Body of pancreas (tissue), 4 donors: ENCODE data around the gene SLC27A2. TPM values are rescaled to one million over a fixed set of nuclear protein-coding genes. Genes with fewer than 3 reads are reported as not detected.

Experiments used
- ATAC-seq: fragments of 150-250 bp; one replicate; pipeline ENCODE4 v1.9.1; 2016
- DNase-seq, 4 donors: peaks; one replicate each; pipeline ENCODE4 v3.0.0-alpha.2; 2019
- H3K27ac ChIP-seq, 4 donors: fragments of 200-600 bp; sonication (generic); 1 replicate in 3 of 4; 2 replicates in 1 of 4; pipeline versions ENCODE4 v1.5.1 to v1.6.1; 2016 to 2019; ENCODE audit warnings: mild to moderate bottlenecking in 1 of 4, mixed read lengths in 1 of 4, moderate library complexity in 1 of 4
- H3K27me3 ChIP-seq, 2 donors: fragments of 200-600 bp; sonication (generic); one replicate each; pipeline ENCODE4 v1.6.0; 2016; ENCODE audit warnings: mild to moderate bottlenecking in 1 of 2
- H3K36me3 ChIP-seq, 2 donors: fragments of 200-600 bp; sonication (generic); replicated peaks in 1 of 2; 2 replicates each; pipeline ENCODE4 v1.5.1; 2016; ENCODE audit warnings: low read depth in 2 of 2; ENCODE audit not compliant: insufficient read depth in 1 of 2
- H3K4me1 ChIP-seq: fragments of 200-600 bp; sonication (generic); one replicate; pipeline ENCODE4 v1.6.0; 2016
- H3K4me3 ChIP-seq, 2 donors: fragments of 200-600 bp; sonication (generic); 1 replicate in 1 of 2; 2 replicates in 1 of 2; pipeline ENCODE4 v1.5.1; 2016 to 2019
- H3K9me3 ChIP-seq, 3 donors: fragments of 200-600 bp; sonication (generic); 1 replicate in 2 of 3; 2 replicates in 1 of 3; pipeline ENCODE4 v1.5.1; 2016
- POLR2A ChIP-seq, 3 donors: fragments of 450-650 bp; IDR thresholded peaks; one replicate each; pipeline ENCODE4 v1.6.1; 2016; ENCODE audit warnings: antibody characterized with exemption in 3 of 3, mild to moderate bottlenecking in 2 of 3
- WGBS, 2 donors: methylation state at CpG; one replicate each; pipeline ENCODE4 v1.1.5; 2017; 5-methylcytosine and 5-hydroxymethylcytosine counted together
- intact Hi-C: fragments of 100-400 bp; cut with DNase I; formaldehyde crosslinking; loops from one replicate; pipeline ENCODE4 v1.15.1; 2023
- total RNA-seq, 2 donors: library from RNA; depleted of rRNA; stranded (reverse); fragments of >200 nt; gene quantifications; one replicate each; pipeline ENCODE4 v1.1.0, GENCODE V29; 2016
- TF ChIP-seq, protein P1 (sequence below), 7 experiments: fragments of 450-650 bp in 4 of 7; fragments of 200-600 bp in 3 of 7; sonication (generic) in 3 of 7; IDR thresholded peaks; one replicate each; pipeline ENCODE4 v1.5.1; 2016 to 2019; ENCODE audit warnings: antibody characterized with exemption in 7 of 7

Gene SLC27A2
- total RNA-seq, 2 donors from 2014 or later: 3.9 to 4.6 TPM

DNA sequence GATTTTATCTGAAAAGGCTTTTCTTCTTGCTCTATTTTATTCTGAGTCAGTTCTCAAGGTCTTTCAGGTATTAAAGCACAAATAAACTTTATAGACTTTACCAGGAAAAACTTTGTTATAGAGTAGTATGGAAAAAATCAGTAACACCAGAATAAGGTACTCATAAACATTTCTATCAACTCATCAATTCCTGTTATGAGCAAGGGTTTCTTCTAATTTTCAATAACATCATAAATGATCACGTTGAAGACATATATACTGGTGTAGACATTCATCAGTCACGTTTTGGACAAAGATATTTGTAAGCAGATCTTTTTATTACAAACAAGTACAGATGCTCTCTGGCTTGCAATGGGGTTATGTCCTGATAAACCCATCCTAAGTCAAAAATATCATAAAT is 93.1 kb downstream of the SLC27A2 start:
- no peak overlapping the region for H3K27ac ChIP-seq
- intact Hi-C loops: no loop called here
- ATAC-seq (no peak), DNase-seq (no peak)
- TF ChIP-seq, protein P1, sequence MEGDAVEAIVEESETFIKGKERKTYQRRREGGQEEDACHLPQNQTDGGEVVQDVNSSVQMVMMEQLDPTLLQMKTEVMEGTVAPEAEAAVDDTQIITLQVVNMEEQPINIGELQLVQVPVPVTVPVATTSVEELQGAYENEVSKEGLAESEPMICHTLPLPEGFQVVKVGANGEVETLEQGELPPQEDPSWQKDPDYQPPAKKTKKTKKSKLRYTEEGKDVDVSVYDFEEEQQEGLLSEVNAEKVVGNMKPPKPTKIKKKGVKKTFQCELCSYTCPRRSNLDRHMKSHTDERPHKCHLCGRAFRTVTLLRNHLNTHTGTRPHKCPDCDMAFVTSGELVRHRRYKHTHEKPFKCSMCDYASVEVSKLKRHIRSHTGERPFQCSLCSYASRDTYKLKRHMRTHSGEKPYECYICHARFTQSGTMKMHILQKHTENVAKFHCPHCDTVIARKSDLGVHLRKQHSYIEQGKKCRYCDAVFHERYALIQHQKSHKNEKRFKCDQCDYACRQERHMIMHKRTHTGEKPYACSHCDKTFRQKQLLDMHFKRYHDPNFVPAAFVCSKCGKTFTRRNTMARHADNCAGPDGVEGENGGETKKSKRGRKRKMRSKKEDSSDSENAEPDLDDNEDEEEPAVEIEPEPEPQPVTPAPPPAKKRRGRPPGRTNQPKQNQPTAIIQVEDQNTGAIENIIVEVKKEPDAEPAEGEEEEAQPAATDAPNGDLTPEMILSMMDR (IDR thresholded peaks at IDR 0.05): no peak
- no peak for TF ChIP-seq POLR2A (IDR thresholded peaks at IDR 0.05)
- H3K9me3 ChIP-seq: no peaks in the 10 kb centered on the region
- H3K4me3 ChIP-seq: no peak overlapping the region
- 35 to 47% methylated on average over 2 of the region's 2 CpGs for WGBS, 2 donors
- H3K27me3 ChIP-seq: no peaks in the 10 kb centered on the region
- H3K36me3 ChIP-seq: no peaks in the 10 kb centered on the region
- H3K4me1 ChIP-seq: no peaks in the 10 kb centered on the region

DNA sequence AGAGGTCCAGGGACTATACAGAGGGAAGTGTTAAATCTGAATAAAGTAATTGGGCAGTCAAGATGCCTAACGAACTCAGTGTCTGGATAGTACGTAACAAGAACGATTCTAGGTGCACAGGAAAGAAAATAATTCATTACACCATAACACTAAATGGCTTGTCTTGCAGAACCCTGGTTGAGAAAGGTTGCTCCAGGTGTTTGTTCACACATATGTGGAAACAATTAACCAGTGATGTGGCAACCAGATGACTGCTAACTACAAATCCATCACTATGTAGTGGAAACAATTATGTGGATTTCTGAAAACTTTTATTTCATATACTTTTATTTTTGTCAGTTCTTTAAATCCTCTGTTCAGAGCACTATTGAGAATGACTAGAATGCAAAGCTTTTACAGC is 93.9 kb downstream of the SLC27A2 start:
- intact Hi-C loops: no loop called here
- Histone ChIP-seq H3K4me1 (no peaks in the 10 kb centered on the region), H3K36me3 (no peaks in the 10 kb centered on the region), H3K4me3 (no peak overlapping the region), H3K9me3 (no peaks in the 10 kb centered on the region), H3K27me3 (no peaks in the 10 kb centered on the region), H3K27ac (no peak overlapping the region)
- TF ChIP-seq POLR2A (IDR thresholded peaks at IDR 0.05): no peak
- TF ChIP-seq, protein P1 (IDR thresholded peaks at IDR 0.05): no peak
- no peak for ATAC-seq
- 54 to 65% methylated on average over 3 of the region's 3 CpGs for WGBS, 2 donors
- no peak for DNase-seq

DNA sequence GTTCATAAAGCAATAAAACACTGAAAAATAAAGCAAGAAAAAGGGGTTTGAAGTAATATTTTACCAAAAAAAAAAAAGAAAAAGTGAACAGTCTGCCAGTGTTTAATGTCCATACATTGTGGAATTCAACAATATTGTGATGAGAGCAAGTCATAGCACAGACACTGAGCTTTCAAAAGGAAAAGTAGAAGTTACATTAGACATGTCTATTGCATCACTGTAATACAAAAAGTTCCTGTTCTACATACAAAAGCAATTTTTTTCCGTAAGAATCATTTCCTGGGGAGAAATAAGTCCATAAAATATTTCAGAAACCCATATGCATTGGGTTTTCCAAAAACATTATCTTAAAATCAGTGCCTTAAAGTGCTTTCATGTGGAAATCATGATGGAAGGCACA is 95.4 kb downstream of the SLC27A2 start:
- ATAC-seq: no peak
- 84 to 85% methylated on average over 1 of the region's 1 CpG for WGBS, 2 donors
- no peak overlapping the region for H3K27ac ChIP-seq

DNA sequence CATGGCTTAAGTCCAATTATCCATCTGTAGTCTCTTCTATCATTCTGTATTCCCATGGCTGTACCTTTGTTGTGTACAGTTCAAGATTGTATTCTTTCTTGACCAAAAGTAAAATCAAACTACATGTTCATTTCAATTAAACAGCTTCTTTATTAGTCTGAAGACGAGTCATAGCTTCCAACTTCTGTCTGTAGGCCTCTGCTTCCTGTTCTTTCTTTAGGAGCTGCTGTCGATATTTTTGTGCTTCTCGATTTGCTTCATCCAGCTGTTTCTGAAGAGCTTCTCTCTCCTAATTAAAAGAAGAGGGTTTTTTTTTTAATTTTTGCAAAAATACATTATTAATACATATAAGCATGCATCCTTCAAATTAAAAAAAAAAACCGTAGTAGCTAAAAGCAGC is 96.5 kb downstream of the SLC27A2 start:
- WGBS, 2 donors: 81 to 93% methylated on average over 4 of the region's 4 CpGs
- Histone ChIP-seq H3K27ac (no peak overlapping the region), H3K4me3 (no peak overlapping the region), H3K4me1 (no peaks in the 10 kb centered on the region), H3K9me3 (no peaks in the 10 kb centered on the region), H3K27me3 (no peaks in the 10 kb centered on the region), H3K36me3 (no peaks in the 10 kb centered on the region)
- TF ChIP-seq, protein P1 (IDR thresholded peaks at IDR 0.05): no peak
- TF ChIP-seq POLR2A (IDR thresholded peaks at IDR 0.05): no peak
- no peak for DNase-seq
- intact Hi-C loops: no loop called here
- no peak for ATAC-seq

More for the DNA sequence above, 95.4 kb downstream of the SLC27A2 start:
- H3K27me3 ChIP-seq: no peaks in the 10 kb centered on the region
- no peaks in the 10 kb centered on the region for H3K36me3 ChIP-seq
- TF ChIP-seq POLR2A (IDR thresholded peaks at IDR 0.05): no peak
- TF ChIP-seq, protein P1 (IDR thresholded peaks at IDR 0.05): no peak
- intact Hi-C loops: no loop called here
- no peak for DNase-seq
- H3K4me1 ChIP-seq: no peaks in the 10 kb centered on the region
- H3K9me3 ChIP-seq: no peaks in the 10 kb centered on the region
- H3K4me3 ChIP-seq: no peak overlapping the region

DNA sequence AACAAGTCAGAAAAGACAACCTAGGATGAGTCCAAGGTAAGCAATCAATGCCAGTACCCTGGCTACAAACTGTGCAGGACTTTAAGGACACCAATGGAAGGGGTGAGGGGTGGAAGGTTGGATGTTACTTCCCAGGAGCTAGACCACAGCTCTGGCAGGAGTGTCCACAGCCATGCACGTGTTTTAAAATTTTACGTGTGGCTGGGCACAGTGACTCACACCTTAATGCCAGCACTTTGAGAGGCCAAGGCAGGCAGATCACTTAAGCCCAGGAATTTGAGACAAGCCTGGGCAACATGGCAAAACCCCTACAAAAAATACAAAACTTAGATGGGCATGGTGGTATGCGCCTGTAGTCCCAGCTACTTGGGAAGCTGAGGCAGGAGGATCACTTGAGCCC is 98.3 kb downstream of the SLC27A2 start:
- no peaks in the 10 kb centered on the region for H3K9me3 ChIP-seq
- H3K36me3 ChIP-seq: no peaks in the 10 kb centered on the region
- intact Hi-C loops: no loop called here
- H3K4me1 ChIP-seq: no peaks in the 10 kb centered on the region
- no peak for ATAC-seq
- 94 to 98% methylated on average over 3 of the region's 3 CpGs for WGBS, 2 donors
- TF ChIP-seq POLR2A (IDR thresholded peaks at IDR 0.05): no peak
- TF ChIP-seq, protein P1 (IDR thresholded peaks at IDR 0.05): no peak
- no peak overlapping the region for H3K27ac ChIP-seq
- no peaks in the 10 kb centered on the region for H3K27me3 ChIP-seq
- H3K4me3 ChIP-seq: no peak overlapping the region
- no peak for DNase-seq
